Astrocyte of the cerebellum (primary cell): ENCODE data around the gene NTPCR.

Source experiments
- DNase-seq: peaks from one replicate; pipeline ENCODE4 v3.0.0-alpha.2; 2011; ENCODE audit warnings: low read depth
- H3K4me3 ChIP-seq: 2 replicates; pipeline ENCODE4 v1.5.1; 2011; ENCODE audit warnings: mild to moderate bottlenecking, low read depth, low read length, moderate library complexity
- in situ Hi-C: cut with HindIII; loops from 2 replicates; pipeline ENCODE4 v1.10.0; 2017; ENCODE audit warnings: low sequenced_read_pairs
- TF ChIP-seq, protein P1 (sequence below): IDR thresholded peaks from 2 replicates; pipeline ENCODE4 v1.5.1; 2012; ENCODE audit warnings: low read length, low read depth, moderate library complexity, mild to moderate bottlenecking; ENCODE audit errors: missing control alignments

Gene NTPCR

DNA sequence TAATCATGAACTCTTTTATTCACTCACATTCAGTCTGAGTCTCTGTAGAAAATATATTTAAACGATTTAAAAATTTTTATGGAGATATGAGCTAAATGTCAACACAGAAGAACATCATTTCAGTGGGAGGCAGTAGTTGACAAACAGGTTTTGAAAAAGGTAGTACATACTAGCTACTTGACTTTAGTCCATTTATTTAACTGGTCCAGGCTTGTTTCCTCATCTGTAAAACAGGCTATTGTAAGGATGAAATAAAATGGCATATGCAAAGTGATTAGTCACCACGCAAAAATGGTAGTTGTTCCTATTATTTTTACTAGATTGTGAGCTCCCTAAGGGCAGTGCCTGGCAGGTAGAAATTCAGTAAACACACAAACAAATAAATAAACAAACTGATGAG, 75.2 kb downstream of the NTPCR start:
- in situ Hi-C loops = no loop called here

DNA sequence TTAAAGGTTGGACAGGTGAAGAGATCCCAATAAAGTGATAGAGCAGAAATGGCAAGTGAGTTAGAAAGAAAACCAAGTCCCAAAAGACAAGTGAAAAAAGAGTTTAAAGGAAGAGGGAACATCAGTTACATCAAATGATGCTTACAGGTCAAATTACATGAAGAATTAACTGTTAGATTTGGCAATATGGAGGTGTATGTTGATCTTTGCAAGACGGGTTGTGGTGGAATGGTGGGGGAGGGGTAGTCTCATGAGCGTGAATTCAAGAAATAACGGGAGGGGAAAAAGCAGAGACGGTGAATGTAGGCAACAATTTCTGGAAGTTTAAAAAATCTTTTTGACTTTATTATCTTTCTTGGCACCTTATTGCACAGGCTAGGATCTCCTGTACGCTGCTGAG, 76.6 kb downstream of the NTPCR start:
- TF ChIP-seq, protein P1, sequence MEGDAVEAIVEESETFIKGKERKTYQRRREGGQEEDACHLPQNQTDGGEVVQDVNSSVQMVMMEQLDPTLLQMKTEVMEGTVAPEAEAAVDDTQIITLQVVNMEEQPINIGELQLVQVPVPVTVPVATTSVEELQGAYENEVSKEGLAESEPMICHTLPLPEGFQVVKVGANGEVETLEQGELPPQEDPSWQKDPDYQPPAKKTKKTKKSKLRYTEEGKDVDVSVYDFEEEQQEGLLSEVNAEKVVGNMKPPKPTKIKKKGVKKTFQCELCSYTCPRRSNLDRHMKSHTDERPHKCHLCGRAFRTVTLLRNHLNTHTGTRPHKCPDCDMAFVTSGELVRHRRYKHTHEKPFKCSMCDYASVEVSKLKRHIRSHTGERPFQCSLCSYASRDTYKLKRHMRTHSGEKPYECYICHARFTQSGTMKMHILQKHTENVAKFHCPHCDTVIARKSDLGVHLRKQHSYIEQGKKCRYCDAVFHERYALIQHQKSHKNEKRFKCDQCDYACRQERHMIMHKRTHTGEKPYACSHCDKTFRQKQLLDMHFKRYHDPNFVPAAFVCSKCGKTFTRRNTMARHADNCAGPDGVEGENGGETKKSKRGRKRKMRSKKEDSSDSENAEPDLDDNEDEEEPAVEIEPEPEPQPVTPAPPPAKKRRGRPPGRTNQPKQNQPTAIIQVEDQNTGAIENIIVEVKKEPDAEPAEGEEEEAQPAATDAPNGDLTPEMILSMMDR = no peak
- DNase-seq = no peak
- in situ Hi-C loops = no loop called here

More for the DNA sequence above, 75.2 kb downstream of the NTPCR start:
- DNase-seq = no peak
- TF ChIP-seq, protein P1 = no peak
- no peak overlapping the region for H3K4me3 ChIP-seq

DNA sequence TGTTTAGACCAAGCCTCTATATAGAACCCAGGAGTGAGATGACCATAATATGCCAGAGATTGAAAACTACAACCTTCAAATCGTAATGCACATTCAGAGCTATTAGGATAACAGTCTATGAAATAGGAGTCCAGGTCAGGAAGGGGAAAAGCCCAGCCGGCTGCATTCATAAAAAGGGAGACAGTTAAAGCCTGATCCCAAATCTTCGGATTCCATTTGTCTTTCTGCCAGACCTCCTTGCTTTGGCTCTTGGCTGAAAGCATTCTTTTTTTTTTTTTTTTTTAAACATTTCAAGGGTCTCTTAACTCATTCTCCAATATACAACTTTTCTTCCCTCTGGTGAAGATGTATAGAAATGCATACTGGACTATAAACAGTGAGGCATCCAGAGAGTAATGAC, 81.1 kb downstream of the NTPCR start:
- DNase-seq = no peak
- TF ChIP-seq, protein P1 = no peak
- in situ Hi-C loops = no loop called here
- H3K4me3 ChIP-seq = no peak overlapping the region

More for the DNA sequence above, 76.6 kb downstream of the NTPCR start:
- no peak overlapping the region for H3K4me3 ChIP-seq

DNA sequence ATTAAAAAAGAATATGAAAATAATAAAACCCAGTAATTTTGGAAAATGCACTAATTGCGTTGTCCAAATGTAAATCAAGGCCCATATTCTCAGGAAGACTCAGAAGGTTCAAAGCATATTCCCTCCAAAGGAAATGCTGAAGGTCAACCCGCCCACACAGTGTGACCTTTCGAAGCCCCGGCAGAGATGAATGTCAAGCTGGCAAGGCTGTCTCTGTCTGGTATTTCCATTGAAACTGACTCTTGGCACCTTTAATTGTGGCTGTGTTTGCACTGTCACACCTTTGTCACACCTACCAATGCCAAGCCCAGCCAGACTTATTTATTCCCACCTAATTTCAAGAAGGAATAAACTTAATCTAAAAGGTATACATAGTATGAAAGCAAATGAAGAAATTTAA, 82.5 kb downstream of the NTPCR start:
- TF ChIP-seq, protein P1 = no peak
- in situ Hi-C loops = no loop called here
- no peak overlapping the region for H3K4me3 ChIP-seq
- no peak for DNase-seq

DNA sequence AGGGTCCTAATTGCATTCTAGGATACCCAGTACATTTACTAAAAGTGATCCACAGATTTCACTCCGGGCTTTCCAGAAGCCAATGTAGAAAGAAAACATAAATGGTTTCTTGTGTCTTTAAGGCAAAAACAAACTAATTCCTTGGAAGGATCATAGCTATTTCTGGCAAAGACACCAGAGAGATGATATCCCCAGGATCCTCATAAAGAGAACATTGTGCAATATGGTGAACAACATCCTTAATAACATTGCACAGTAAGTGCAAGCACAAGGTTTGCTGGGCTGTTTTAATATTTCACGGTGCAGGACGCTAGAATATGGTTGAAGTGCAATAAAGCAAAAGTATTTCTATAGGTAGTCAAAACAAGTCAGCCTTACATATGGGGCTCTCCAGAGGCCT, 83.0 kb downstream of the NTPCR start:
- no peak for DNase-seq
- in situ Hi-C loops = no loop called here
- TF ChIP-seq, protein P1 = no peak
- no peak overlapping the region for H3K4me3 ChIP-seq
